A673 (cell line): ENCODE data around the gene HOXA5.

Source experiments
- CTCF ChIP-seq: fragments of 300-800, 200-600 bp; sonication (generic); conservative IDR thresholded peaks from 2 replicates; pipeline ENCODE4 v1.5.1; 2017; ENCODE audit warnings: low read depth, mild to moderate bottlenecking, antibody characterized with exemption, low read length, moderate library complexity, mixed read lengths
- EZH2 ChIP-seq: fragments of 200-600 bp; sonication (generic); IDR thresholded peaks from 2 replicates; pipeline ENCODE4 v1.6.1; 2017; ENCODE audit warnings: borderline replicate concordance, low read depth, mild to moderate bottlenecking, mixed read lengths, antibody characterized with exemption, low read length; ENCODE audit not compliant: poor library complexity, severe bottlenecking

GRCh38 chr7:27105301-27106031, 38.0 kb downstream of the HOXA5 start:
- TF ChIP-seq CTCF = no peak
- TF ChIP-seq EZH2 = no peak
